HG02588 (cell line): ENCODE data around the gene UNC5CL.

ENCODE experiments used
- ATAC-seq: cut with Tn5 transposase; IDR thresholded peaks from one replicate; pipeline ENCODE4 v1.9.1; 2021; ENCODE audit warnings: mild to moderate bottlenecking, moderate library complexity; ENCODE audit not compliant: unreplicated experiment

The UNC5CL gene

DNA sequence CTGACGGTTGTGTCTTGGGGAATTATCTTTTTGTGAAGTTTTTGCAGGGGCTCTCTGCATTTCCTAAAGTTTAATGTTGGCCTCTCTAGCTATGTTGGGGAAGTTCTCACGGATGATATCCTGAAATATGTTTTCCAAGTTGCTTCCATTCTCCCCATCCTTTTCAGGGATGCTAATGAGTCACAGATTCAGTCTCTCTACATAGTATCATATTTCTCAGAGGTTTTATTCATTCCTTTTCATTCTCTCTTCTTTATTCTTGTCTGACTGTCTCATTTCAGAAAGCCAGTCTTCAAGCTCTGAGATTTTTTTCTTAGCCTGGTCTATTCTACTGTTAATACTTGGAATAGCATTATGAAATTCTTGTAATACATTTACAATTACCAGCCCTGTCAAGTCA, 61.3 kb downstream of the UNC5CL start:
- no peak for ATAC-seq

DNA sequence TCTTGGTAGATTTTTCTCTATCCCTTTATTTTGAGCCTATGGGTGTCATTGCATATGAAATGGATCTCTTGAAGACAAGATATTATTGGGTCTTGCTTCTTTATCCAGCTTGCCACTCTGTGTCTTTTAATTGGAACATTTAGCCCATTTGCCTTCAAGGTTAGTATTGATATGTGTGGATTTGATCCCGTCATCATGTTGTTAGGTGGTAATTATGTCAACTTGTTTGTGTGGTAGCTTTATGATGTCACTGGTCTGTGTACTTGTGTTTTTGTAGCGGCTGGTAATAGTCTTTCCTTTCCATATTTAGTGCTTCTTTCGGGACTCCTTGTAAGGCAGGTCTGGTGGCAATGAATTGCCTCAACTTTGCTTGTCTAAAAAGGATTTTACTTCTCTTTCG, 61.9 kb downstream of the UNC5CL start:
- no peak for ATAC-seq
